NCI-H1694 treated with DMSO at 0.1 percent for 48 hours (cell line): ENCODE measurements around the gene AGER.
"Not testable (repeated sequence)": the region's sequence is repeated elsewhere in the genome, so short reads cannot be mapped to it uniquely, and the experiment has no call there.

ENCODE experiments used
- DNase-seq: peaks from one replicate; lab custom pipeline; 2025; lab: John Stamatoyannopoulos, UW

AGER gene

DNA sequence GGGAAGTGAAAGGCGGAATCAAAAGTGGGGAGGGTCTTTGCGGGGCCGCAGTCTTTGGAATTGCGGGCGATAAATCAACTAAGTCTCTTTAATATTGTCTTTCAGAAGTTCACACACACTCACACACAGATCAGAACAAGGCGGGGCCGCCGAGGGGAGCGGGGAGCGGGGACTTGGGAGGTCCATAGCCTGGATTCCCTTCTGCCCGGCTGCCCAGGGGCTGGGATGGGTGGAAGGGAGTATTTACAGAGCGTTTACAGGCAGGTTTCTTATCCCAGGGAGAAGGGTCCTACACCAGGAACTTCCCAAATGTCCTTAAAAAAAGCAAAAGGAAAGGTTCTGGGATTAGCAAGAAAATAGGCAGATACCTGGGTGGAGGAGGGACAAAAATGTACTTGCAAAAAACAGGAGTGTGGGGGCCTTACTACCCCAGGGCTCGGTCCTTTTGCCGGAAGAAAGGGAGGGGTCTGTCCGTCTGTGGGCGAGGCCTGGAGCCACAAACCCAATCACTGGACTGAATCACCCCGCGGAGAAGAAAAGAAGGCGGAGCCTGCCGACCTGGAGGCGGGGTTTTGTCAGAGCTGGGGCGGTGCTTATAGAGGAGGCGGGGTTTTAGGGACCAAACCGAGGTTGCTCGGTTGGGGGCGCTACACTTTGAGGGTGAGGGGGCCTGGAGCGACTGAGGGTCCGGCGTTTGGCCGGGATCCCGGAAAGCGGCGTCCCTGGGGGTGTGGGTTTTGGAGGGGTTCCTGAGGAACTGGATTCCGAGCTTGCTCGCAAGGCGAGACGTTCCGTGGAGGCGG is 35.6 kb downstream of the AGER start:
- no peak for DNase-seq

DNA sequence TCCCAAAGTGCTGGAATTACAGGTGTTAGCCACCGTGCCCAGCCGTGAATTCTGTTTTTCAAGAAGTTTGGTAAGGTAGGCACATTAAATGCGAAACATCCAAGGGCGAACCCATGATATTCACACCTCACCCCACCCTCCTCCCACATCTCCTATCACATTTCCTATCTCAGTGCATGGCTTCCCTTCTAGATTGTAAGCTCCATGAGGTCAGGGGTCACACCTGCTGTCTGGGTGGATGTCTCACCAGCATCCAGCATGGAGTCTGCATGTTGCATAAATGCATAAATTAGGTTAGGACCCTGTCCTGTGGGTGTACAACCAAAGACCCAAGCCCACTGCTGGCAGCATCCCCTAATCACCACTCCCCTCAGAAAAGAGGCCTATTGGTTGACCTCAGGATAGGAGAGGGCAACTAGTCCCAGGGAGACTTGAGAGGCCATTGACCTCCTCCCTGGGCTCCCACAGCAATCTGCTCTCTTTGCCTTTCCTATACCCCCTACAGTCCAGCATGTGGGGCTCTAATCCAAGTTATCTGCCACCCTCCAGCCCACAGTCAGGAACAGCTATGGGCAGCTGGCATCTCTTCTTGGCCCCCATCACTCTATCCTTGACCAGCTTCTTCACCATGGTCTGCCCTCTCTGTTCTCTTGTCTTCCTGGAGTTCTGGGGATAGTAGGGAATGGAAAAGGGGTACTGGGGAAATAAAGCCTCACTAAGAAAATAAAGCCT is 36.5 kb downstream of the AGER start:
- DNase-seq, result no peak

GRCh38 chr6:32146687-32147086 is 37.4 kb downstream of the AGER start:
- no peak for DNase-seq

DNA sequence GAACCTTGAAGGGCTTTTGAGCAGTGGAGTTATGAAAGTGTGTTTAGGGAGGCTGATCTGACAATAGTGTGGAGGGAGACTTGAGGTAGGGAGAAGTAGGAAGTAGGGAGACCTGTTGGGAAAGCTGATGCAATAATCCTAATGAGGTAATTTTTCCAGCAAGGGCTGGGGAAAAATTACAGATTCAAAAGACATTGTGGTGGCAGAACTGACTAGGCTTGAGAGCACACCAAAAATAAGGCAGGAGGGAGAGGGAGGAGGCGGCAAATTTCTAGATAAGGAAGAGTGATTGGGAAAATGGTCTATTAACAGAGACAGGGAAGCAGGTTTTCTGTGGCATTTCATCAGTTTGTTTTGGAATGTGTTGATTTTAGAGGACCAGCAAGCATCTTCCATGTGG is 37.8 kb downstream of the AGER start:
- no peak for DNase-seq

GRCh38 chr6:32144238-32144637 is 39.8 kb downstream of the AGER start:
- not testable (repeated sequence) for DNase-seq

DNA sequence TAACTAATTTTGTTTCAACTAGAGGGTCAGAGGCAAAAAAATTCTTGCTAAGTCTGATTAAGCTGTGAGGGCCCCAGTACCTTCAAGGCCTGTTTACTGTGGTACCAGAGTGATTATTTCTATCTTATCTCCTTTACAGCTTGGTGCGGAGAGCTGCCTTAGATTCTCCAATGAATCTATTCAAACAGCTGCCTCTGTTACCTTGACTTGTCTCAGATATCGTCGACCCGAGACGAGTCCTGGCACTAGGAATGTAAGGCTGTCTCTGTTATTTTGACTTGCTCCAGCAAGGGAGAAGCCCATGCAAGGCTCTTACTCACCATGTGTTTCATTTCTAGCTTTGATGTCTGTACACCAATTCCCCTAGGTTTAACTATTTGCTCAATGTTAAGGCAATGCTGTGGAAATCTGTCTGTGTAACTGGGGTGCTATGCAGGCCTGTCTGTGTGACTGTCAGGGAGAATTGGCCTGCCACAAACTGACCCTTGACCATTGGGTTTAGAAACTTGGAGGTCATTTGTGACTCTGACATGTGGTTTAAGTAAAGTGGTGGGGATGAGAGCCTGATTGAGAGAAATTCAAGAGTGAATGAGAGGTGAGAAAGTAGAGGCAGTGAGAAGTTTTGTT is 43.5 kb downstream of the AGER start:
- no peak for DNase-seq

GRCh38 chr6:32139590-32139989 is 44.5 kb downstream of the AGER start:
- DNase-seq, result no peak

DNA sequence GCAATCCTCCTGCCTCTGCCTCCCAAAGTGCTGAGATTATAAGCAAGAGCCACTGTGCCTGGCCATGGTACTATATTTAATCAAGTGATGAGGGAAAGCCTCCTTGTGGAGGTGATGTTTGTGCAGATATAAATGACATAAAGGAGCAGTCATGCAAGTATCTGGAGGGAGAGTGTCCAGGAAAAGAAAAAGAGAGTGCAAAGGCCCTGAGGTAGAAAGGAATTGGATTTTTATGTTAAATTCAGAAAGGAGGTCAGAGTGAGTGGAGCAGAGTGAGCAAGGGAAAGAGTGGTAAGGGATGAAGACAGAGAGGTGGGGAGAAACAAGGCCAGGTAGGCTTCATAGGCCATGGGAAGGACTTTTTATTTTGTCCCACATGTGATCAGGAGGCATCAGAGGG is 46.6 kb downstream of the AGER start:
- DNase-seq, result no peak

- no peak for DNase-seq
Observed at GRCh38 chr6:32133786-32134185, 50.3 kb downstream of the AGER start.

GRCh38 chr6:32132110-32132509 is 51.9 kb downstream of the AGER start:
- DNase-seq, result no peak

DNA sequence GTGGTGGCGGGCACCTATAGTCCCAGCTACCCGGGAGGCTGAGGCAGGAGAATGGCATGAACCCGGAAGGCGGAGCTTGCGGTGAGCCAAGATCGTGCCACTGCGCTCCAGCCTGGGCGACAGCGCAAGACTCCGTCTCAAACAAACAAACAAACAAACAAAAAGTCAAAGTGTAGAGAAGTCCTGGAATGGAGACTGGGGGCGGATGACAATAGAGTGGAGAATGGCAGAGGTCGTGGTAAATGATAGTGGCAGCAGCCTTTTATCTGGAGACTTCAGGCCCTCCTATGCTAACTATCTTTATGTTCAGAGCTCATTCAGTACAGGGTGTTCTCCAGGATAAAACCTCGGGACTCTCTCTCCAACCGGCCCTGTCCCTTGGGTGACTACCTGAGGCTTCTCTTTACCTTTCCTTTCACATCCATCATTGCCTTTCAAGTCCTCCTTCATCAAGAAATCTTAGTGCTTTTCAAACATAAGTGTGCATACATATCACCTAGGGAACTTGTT is 52.6 kb downstream of the AGER start:
- no peak for DNase-seq
